ENCODE data around the gene ADAMTS3.

ADAMTS3 gene

DNA sequence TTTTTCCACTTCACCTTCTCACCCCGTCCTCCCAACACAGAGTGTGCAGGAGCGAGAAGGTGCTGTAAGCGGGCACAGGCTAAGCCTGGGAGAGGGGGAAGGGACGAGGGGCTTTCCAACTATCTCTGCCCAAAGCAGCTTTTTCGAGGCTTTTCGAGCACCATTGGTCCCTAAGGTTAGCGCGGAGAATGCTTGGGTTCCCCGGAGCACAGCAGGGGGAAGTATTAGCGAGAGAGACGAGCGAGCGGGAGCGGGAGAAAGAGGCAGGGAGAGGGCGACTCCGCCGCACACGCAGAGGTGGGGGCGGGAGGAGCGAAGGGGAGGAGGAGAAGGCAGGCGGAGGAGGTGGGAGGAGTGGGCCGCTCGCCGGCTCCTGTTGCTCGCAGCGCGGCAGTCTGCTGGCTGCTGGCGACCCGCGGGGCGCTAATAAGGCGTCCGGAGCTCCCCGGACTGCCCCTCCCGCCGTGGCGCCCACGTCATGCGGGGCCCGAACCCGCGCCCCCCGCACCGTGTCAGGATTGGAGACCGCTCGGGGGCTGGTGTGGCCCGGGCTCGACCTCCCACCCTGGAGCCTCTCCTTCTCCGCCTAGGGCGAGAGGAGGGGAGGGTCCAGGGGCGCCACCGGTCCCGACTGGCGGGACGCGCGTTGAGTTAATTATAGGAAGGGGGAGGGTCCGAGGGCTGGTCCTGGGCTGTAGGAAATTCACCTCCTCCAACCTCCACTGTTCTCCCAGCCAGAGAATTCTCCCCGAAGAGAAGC lies at the start of gene ADAMTS3:
Gene ADAMTS3 (minus strand): TSS at position 263 of the 760 bp plus-strand sequence. CDS start 459 bp downstream, outside the sequence.
- no peak for DNase-seq

DNA sequence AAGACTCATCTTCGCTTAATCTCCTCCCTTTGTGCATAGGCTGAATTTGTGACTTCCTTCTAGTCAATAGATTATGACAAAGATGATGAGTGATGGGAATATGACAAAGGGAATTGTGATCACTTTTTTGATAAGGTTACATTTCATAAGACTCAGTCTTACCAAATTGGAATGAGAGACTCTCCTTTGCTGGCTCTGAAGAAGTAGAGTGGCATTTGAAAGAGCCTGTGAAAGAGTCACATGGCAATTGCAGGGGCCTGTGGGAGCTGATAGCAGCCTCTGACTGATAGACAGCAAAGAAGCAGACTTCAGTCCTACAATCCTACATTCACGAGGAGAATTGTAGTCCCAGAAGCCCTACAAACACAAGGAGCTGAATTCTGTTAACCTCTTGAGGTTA lies 44.9 kb upstream of the ADAMTS3 start:
- DNase-seq = no peak

DNA sequence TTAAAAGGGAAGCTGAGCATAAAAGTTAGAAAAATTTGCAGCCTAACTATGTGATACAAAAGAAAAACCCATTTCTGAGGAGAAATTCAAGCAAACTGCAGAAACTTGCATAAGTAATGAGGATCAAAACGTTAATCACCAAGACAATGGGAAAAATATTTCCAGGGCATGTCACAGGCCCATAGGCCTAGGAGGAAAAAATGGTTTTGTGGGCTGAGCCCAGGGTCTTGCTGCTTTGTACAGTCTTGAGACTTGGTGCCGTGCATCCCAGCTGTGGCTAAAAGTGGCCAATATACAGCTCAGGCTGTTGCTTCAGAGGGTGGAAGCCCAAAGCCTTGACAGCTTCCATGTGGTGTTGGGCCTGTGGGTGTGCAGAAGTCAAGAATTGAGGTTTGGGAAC lies 37.7 kb upstream of the ADAMTS3 start:
- no peak for DNase-seq

DNA sequence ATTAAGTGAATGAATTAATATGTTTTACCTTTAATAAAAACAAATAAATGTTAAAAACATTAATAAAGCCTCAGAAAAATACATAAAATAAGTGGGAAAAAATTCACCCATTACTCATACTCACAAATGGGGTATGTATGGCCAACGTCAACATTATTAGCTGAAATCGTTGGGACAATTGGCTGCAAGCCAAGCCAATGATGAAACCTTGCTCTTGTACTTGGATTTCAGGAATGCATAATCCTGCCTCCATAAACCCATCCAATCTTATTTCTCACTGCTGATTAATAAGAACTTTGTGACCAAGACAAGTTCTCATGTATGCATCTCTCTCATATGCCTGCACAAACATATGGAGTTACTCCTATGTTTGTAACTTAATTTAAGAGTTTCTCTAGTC lies 35.3 kb upstream of the ADAMTS3 start:
- no peak for DNase-seq

DNA sequence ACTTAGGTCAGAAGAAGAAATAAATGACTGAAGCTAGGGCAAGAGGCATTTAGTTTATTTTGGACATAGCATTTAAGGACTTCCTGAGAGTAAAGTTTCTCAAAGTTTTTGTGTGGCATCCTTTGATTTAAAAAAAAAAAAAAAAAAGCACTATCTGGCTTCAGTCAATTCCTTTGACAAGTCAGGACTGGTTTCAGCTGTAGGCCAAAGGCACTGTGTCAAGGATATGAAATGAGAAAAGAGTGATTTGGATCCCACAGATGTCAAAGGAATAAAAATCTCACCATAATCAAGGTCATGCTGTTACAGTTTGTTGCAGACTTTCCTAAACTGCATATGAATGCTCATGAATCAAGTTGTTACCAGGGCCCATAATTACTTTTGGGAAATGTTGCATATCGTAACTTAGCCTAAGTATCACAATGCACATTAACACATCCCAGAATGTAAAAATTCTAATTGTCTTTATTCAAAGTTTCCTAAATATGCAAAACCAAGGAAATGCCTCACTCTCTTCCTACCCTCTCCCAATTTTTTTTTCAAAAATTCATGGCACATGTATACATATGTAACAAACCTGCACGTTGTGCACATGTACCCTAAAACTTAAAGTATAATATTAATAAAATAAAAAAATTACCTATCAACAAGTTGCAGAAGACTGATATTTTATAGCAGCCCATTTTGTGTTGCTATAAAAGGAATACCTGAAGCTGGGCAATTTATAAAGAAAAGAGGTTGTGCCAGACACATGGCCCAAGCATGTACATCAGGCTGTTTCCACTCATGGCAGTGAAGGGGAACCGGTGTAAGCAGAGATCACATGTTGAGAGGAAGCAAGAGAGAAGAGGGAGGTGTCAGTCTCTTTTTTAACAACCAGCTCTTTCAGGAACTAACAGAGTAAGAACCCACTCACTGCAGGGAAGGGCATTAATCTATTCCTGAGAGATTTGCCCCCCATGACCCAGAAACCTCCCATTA lies 33.7 kb upstream of the ADAMTS3 start:
- DNase-seq = no peak

DNA sequence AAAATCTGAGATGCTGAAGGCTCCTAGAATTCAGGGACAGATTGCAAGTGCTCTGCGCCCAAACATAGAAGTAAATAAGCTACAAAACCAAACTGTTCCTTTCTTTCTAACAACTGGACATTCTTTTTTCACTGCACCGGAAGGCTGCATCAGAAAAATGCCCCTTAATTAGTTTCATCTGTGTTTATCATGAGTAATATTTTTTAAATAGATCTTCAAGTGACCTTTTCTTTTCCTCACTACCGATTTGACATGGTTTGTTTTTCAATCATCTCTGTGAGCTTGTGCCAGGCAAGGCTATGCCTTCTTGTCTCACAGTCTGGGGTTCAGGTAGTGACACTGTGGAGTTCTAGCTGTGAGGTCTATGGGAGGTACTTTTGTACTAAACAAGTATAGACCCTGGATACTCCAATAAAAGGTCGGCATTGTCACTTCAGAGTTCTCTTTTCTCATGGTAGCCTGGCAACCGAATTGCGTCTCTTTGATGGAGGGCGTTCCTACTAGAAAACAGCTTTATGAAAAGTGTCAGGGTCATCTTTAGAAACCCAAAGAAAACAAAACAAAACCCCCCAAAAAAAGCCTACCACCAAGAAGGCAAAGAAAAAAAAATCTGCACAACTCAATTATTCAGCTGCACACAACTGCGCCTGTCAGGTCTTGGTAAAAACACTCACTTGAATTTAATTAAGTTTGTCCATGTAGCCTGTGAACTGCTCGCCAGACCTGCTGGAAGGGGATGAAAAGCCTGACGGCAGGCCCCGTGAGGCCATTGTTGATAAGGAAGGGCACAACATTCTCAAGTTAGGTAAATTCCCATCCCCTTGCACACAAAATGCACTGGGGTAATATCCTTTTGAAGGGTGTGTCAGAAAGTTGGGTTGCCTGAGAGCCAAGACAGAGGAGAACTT lies 22.8 kb upstream of the ADAMTS3 start:
- DNase-seq = no peak

DNA sequence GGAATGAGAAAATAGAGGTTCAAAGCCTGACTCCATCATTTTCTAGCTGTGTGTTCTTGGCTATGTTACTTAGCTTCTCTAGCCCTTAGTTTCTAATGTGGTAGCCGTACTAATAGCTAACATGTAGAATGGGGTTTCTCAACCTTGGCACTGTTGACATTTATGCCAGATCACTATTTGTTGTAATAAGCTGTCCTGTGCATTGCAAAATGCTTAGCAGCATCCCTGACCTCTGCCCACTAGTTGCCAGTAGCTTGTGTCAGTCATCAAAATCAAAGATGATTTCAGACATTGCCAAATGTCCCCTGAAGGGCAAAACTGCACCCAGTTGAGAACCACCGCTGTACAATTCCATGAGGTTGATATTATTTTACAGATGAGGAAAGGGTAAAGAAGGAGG lies 18.3 kb upstream of the ADAMTS3 start:
- DNase-seq = no peak

DNA sequence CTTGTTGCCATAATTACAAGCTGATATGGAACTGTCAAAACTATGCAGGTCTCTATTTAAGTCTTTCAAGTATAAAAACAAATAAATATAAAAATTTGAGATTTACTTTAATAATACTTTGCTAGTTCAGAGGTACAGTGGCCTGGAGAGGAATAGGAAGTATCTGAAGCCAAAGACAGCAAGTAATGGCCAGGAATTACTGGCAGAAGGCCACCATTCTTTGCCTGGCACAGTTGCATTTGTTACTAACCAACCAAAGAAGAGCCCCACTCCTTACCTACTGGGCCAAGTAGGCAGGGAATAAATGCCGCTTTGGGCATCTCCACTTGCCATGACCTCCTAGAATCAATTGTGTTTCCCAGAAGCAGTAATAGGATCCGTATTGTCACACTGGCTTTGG lies 13.8 kb upstream of the ADAMTS3 start:
- DNase-seq = no peak

DNA sequence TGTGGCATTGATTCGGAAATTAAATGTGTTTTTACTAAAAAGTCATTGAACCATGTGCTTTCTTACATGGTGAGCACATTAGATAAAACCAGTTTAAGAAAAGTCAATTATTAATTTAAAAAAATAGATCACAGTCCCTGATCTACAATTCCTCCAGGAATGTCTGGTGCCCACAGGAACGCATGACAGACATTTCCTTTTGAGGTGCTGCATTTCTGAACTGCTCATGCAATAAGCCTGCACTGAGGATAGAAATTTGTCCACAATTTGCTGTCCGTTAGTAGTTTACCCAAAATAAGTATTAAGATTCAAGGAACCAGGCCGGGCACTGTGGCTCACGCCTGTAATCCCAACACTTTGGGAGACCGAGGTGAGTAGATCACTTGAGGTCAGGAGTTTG lies 8.2 kb upstream of the ADAMTS3 start:
- no peak for DNase-seq

DNA sequence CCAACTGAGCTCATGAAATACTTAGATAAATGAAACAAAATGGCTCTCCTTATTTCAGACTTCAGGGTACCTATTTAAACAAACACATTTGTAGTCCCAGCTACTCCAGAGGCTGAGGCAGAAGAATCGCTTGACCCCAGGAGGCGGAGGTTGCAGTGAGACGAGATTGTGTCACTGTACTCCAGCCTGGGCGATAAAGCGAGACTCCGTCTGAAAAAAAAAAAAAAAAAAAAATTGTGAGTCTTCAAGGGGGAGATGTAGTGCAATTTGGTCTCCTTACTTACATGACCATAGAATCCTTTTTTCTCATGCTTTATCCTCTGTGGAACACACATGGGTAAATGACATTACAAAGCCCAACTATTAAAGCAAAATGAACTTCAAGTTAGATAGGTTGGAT lies 2.3 kb upstream of the ADAMTS3 start:
- DNase-seq = no peak

DNA sequence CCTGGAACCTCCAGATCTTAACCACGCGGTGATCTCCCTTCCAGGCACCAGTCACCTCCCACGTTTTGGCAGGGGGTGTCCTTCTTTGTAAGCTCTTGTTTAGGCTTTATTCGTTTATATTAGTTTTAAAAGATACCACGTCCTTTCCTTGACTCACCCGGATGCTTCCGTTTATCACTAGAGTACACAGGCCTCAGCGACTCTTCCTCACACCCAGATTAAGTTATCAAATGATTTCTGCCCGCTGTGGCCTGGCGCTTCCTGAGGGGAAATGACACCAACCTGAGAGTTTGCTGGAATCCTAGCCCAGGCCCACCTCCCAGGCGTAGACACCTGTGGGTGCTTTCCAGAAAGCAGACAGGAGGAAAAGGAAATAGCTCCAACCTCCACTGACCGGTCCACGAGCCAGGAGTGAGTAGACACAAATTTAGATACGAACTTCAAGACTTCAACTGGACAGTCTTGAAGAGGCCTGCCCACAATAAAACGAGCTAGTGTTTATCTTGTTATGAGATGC lies 756 bp upstream of the ADAMTS3 start:
- DNase-seq = no peak

DNA sequence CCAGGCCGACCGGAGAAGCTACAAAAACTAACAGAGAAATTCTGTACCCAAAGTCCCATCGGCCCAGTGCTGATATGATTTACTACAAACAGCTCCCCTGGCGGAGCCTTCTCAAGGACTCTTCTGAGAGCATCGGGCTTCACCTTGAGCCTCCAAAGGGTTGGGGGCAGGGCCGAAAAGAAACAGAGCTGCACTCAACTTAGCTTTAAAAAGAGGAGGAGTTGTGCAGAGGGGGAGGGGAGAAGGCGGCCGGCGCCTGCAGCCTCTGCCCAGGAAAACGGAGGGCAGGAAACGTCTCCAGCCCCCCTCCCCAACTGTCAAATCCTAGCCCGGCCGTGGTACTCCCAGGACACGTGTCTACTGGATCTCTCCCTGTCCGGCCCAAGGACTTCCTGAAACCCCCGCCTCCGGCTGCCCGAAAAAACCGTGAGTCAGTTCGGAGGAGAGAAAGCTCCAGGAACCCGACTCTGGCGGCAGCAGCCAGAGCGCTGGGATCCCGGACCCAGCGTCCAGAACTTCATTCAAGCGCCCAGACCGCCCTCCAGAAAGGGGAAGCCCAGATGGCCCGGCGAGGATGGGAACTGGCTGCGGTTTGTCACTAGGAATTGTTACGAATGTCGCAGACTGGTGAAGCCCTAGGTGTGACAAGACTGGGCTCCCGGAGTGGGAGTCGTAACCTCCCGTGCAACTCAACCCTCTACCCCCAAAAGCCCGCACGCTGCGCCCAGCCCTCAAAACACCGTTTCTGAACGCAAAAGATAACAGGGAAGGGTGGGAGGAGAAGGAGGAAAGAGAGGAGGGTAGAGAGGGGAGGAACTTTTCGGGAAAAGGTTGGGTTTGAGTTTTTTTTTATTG lies 973 bp downstream of the ADAMTS3 start:
- peak; percentile 46 for DNase-seq

DNA sequence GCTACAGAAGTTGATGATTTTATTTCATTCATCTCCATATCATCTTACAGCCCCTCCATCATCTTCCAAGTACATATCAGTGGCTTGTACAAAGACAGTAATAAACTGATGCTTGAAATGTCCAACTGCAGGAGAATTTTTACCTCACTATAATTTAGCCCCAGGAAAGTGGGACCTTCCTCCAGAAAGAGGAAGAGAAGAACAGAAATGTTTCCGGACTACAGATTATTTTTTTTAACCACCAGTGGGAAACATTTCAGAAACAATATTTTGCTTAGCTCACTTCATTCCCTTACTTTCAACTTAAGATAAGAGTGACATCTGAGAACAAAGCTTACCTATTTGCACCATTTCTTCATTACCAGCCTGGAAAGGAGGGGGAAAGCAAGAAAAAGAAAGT lies 2.0 kb downstream of the ADAMTS3 start:
- DNase-seq = no peak

DNA sequence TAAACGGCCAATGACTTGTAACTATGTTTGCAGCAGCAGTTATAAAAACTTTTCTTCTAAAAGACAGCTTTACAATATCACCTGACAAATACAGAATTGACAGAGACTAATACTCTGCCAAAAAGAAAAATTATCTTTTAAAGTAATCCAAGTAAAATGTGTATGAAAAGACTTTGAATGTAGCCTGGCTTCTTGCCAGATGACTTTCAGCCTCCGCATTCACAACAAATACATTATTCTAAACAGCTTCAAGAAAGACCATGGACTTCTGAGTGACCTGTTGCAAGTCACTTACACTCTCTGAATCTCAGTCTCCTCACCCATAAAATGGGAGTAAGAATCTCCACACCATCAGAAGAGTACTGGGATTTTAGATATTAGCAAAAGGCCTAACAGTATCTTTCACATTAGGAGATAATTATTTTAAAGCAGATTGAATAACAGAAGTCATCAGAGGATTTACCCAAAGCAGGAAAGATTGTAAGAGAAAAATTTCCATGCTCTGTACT lies 2.5 kb downstream of the ADAMTS3 start:
- DNase-seq = no peak

DNA sequence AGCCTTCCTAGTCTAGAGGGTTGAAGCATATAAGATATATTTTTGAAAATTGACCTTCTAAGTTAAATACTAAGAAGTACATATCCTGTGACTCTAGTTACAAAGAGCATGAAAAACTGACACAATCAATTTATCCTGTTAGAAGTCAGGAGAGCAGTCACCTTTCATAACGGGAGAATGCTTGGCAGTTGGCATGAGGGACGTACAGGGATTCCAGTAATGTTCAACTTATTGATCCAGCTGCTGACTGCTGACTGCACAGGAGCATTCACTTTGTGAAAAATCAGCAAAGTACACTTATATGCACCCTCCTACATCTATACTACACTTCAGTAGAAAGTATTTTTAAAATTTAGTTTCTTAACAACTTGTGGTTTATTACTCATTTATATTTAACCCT lies 4.2 kb downstream of the ADAMTS3 start:
- no peak for DNase-seq

DNA sequence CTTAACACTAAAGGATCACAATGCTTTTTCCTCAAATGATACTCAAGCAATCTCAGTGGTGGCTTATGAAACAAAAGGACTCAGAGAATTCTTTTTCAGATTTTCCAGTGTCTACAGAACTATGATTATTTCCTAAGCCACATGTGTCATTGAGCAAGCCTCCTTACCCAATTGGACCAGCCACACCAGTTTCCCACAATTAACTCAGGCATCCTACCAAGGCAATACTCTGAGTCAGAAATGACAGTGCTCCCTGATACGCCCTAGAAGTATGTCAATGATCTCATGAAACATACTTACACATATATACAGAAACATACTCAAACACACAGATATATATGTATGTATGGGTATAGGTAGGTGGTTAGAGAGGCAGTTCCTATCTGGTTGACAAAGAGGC lies 4.8 kb downstream of the ADAMTS3 start:
- DNase-seq = no peak

DNA sequence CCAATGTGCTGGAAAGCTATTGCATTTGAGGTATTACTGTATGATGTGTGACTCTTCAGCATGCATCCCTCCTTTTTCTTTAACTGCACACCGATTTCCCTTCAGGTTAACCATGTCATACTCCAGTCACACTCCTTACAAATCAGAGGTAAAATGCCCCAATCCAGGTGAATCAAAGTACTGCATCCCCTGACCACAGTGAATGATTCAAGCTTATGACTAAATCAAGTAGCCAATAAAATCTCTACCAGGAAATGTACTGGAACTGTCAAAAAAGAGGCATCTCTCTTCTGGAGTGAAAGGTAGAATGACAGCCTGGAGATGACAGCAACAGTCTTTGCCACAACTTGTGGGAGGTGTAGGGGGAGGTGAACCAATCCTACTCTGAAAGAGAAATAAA lies 10.4 kb downstream of the ADAMTS3 start:
- DNase-seq = no peak

DNA sequence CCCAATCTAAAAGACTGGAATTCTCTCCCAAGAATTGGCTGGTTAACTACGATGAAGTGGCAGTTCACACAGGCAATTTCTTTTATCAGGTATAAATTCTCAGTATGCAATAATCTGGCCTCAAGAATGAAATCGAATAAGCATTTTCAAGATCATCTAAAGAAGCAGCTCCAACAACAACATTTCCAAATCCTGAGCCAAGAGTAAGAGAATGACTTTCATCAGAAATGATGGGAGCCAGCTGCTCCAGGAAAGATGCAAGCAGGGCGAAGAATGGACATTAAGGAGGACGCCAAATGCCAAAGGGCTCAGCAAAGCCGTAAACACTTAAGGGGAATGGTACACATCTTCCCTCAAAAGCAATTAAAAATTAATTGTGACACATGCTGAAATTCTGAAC lies 12.0 kb downstream of the ADAMTS3 start:
- DNase-seq = no peak

DNA sequence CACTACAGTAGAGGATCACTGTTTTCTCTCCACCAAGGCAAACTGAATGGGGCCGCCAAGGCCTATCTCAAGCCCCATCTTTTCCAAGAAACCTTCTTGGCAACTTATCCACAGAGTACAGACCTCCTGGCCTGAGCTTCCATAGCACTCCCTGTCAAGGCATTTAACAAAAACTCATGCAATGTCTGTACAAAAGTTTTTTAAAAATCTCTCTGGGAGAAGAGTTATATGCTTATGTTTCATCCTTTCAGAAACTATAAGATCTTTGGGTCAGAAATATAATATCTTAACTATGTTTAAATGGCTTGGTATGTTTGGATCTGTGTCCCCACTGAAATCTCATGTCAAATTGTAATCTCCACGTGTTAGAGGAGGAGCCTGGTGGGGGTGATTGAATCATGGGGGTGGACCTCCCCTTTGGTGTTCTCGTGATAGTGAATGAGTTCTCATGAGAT lies 13.6 kb downstream of the ADAMTS3 start:
- no peak for DNase-seq

DNA sequence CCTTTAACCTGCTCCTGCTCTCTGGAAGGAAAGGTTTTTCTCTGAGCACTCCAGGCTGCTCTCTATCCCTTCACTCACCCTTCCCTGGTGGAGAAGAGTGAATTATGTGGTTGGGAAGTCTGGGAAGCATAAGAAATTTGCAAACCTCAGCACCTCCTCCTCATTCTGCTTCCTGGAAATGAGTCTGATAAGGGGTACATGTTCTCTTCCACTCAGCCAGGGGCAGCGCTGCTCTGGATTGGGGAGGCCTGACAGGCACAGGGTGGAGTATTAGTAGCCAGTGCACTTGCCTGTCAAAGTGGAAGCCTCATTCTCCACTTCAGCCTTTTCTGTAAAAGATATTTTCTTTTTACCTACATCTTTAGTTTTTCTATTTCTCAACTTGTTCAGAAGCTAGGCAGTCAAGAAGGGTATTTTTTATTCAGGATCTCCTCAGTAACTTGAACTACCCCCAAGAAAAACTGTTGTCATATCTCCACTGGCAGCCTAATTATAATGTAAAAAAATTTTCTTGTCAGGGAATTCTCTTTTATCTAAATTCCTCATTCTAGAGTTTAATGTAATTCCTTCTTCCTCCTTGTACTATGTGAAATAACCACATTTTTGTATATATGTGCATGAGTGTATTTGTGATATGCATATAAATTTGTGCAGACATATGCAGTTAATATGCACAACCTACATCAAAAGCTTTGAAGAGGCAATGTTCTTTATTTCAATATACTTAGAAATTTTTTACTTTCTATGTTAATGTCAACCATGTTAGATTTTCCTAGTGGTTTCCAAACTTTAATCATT lies 15.3 kb downstream of the ADAMTS3 start:
- DNase-seq = no peak

DNA sequence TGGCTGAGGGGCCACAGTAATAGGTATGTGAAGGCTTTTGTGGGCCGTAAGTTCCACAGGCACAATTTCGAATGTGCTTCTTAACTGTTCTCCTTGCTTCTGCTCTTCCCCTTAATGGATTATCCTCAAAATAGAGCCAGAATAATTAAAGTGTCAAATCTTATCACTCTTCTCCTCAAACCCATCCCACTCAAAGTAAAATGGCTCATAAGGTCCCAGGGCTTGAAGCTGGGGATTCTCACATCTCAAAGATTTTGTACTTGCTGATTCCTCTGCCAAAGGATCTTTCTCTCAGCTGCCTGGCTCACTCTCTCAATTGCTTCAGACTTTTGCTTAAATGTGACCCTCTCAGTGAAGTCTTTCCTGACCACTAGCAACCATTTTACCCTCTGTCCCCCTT lies 16.6 kb downstream of the ADAMTS3 start:
- no peak for DNase-seq

Data from GOT3 (cell line).